PC-9 (cell line): ENCODE results near the gene IL5RA. TPM values are rescaled to one million over a fixed set of nuclear protein-coding genes. Genes with fewer than 3 reads are reported as not detected.

Source experiments
- BruUV-seq: library from RNA; stranded (reverse); fragments of 400-500 nt; replicated peaks from 2 replicates; lab custom pipeline; 2021; lab: Mats Ljungman, UMichigan
- CTCF ChIA-PET: fragments of 300-600 bp; sonication (Branson Sonifier 250); formaldehyde crosslinking; loops from one replicate; lab custom pipeline; 2022; ENCODE audit warnings: antibody characterized with exemption; lab: Charles Lee
- POLR2A ChIA-PET: fragments of 300-600 bp; sonication (Branson Sonifier 250); formaldehyde crosslinking; loops from one replicate; lab custom pipeline; 2022; ENCODE audit warnings: antibody characterized with exemption; ENCODE audit not compliant: unreplicated experiment; lab: Charles Lee
- DNase-seq, 2 experiments: peaks; one replicate each; pipeline versions ENCODE4 v3.0.0 to v3.0.0-alpha.2; 2015 to 2022; ENCODE audit warnings: mixed read lengths in 1 of 2
- H2AFZ ChIP-seq: fragments of 200-600 bp; sonication (generic); 2 replicates; pipeline ENCODE4 v1.8.1; 2017; ENCODE audit warnings: antibody characterized with exemption
- H3F3A ChIP-seq: fragments of 200-600 bp; sonication (generic); 2 replicates; pipeline ENCODE4 v1.8.1; 2017; ENCODE audit warnings: antibody characterized with exemption, mild to moderate bottlenecking, low read depth; ENCODE audit not compliant: insufficient read depth
- H3K27ac ChIP-seq: fragments of 200-600 bp; sonication (generic); 2 replicates; pipeline ENCODE4 v1.6.1; 2016; ENCODE audit warnings: mixed run types
- H3K27me3 ChIP-seq: fragments of 200-600 bp; sonication (generic); 2 replicates; pipeline ENCODE4 v1.6.1; 2016; ENCODE audit warnings: low read depth, mixed run types; ENCODE audit not compliant: insufficient read depth
- H3K36me3 ChIP-seq: fragments of 200-600 bp; sonication (generic); 2 replicates; pipeline ENCODE4 v1.6.1; 2016; ENCODE audit warnings: low read depth, mixed run types
- H3K4me1 ChIP-seq: fragments of 200-600 bp; sonication (generic); replicated peaks from 2 replicates; pipeline ENCODE4 v1.6.1; 2016; ENCODE audit warnings: mixed run types; ENCODE audit not compliant: insufficient read depth
- H3K4me2 ChIP-seq: fragments of 200-600 bp; sonication (generic); 2 replicates; pipeline ENCODE4 v1.6.1; 2017; ENCODE audit warnings: mixed run types
- H3K4me3 ChIP-seq: fragments of 200-600 bp; sonication (generic); 2 replicates; pipeline ENCODE4 v1.6.1; 2016; ENCODE audit warnings: mixed run types
- H3K79me2 ChIP-seq: fragments of 200-600 bp; sonication (generic); 2 replicates; pipeline ENCODE4 v1.6.1; 2017; ENCODE audit warnings: low read depth, mixed run types
- H3K9me2 ChIP-seq: fragments of 200-600 bp; sonication (generic); 2 replicates; pipeline ENCODE4 v1.8.1; 2017; ENCODE audit warnings: mild to moderate bottlenecking; ENCODE audit not compliant: insufficient read depth
- H3K9me3 ChIP-seq: fragments of 200-600 bp; sonication (generic); 2 replicates; pipeline ENCODE4 v1.8.1; 2016; ENCODE audit warnings: low read depth; ENCODE audit not compliant: insufficient read depth
- H4K20me1 ChIP-seq: fragments of 200-600 bp; sonication (generic); 2 replicates; pipeline ENCODE4 v1.8.1; 2017; ENCODE audit not compliant: insufficient read depth
- CTCF ChIP-seq: fragments of 200-600 bp; sonication (generic); conservative IDR thresholded peaks from 2 replicates; pipeline ENCODE4 v1.6.1; 2017; ENCODE audit warnings: mixed run types, antibody characterized with exemption, mild to moderate bottlenecking, moderate library complexity
- EZH2 ChIP-seq: fragments of 200-600 bp; sonication (generic); IDR thresholded peaks from 2 replicates; pipeline ENCODE4 v1.8.0; 2017; ENCODE audit warnings: antibody characterized with exemption, low read depth
- intact Hi-C: fragments of 100-400 bp; cut with micrococcal nuclease; formaldehyde crosslinking; loops from one replicate; pipeline ENCODE4 v1.10.0; 2022; ENCODE audit not compliant: unreplicated experiment
- total RNA-seq: library from RNA; stranded (reverse); gene quantifications from 2 replicates; pipeline ENCODE4 v1.2.3, GENCODE V29; 2021

IL5RA gene
- total RNA-seq, 1 experiment from 2014 or later, result not detected

DNA sequence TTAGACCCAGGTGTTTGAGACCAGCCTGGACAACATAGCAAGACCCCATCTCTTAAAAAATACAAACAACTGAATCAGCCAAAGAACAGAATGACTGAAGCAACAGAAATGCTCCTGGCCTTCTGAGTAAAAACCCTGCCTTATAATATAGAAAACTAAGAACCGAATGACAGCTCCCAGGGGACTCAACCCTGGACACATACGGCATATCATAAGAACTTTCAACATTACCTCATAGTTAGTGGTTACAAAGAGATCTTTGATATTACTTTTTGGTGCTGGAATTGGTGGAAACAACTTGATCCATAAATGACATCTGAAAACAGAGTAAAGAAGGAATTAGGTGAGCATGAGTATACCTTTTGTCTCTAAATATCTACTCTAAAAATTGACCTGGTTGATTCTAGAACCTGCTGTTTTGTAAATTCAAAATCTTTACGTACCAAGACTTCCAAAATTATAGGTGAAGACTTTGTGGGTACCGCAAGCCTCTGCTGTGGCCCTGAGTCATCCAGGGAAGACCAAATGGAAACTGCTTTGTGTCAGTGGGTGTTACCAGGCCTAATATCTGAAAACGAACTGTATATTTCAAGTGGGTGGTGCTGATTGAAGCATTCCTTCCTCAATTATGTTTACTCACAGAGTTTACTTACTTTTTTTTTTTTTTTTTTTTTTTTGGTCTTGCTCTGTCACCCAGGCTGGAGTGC is 35.5 kb downstream of the IL5RA start:
- DNase-seq, result no peak
- POLR2A ChIA-PET, result no interaction called here
- Histone ChIP-seq H3K9me2 (no peaks in the 10 kb centered on the region), H4K20me1 (no peaks in the 10 kb centered on the region), H2AFZ (no peak overlapping the region), H3K27ac (no peak overlapping the region), H3K4me1 (no peaks in the 10 kb centered on the region), H3K4me3 (no peak overlapping the region), H3K79me2 (no peaks in the 10 kb centered on the region), H3F3A (no peaks in the 10 kb centered on the region), H3K4me2 (no peak overlapping the region), H3K9me3 (no peaks in the 10 kb centered on the region), H3K36me3 (no peaks in the 10 kb centered on the region), H3K27me3 (peaks cover 7% of the 10 kb centered on the region; the same call in 1 of the 2 replicates)
- CTCF ChIA-PET, result no interaction called here
- BruUV-seq, result no TSS peak
- TF ChIP-seq CTCF, result no peak
- TF ChIP-seq EZH2, result no peak
- intact Hi-C loops, result no loop called here

GRCh38 chr3:3071136-3071535 is 39.0 kb downstream of the IL5RA start:
- no peaks in the 10 kb centered on the region for H4K20me1 ChIP-seq
- TF ChIP-seq CTCF (no peak), EZH2 (no peak)
- no peaks in the 10 kb centered on the region for H3K9me3 ChIP-seq
- ChIA-PET CTCF (no interaction called here), POLR2A (no interaction called here)
- no peaks in the 10 kb centered on the region for H3F3A ChIP-seq
- no peaks in the 10 kb centered on the region for H3K36me3 ChIP-seq
- no TSS peak for BruUV-seq
- H3K4me1 ChIP-seq, result no peaks in the 10 kb centered on the region
- no peaks in the 10 kb centered on the region for H3K9me2 ChIP-seq
- H3K4me3 ChIP-seq, result no peak overlapping the region
- intact Hi-C loops, result no loop called here
- H3K27me3 ChIP-seq, result peaks cover 2% of the 10 kb centered on the region; the same call in 1 of the 2 replicates
- H2AFZ ChIP-seq, result no peak overlapping the region
- H3K27ac ChIP-seq, result no peak overlapping the region
- no peak overlapping the region for H3K4me2 ChIP-seq
- no peak for DNase-seq
- H3K79me2 ChIP-seq, result no peaks in the 10 kb centered on the region

DNA sequence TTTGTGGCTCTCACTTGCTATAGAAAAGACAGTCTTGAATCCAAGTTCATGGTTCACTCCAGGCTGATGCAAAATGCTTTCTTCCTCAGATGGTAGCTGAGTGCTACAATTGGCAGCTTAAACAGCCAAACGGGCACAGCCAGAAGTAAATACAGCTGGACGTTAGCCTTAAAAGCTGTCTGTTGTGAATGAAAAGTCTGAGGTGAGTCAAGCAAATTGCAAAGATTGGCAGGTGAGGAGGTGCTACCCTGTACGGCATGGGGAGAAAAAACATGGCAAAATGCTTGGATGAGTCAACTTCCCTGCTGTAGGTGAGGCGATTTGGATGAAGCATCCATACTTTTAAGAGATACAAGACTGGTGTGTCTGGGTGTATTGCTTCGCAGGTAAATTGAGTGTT is 40.5 kb downstream of the IL5RA start:
- no peaks in the 10 kb centered on the region for H3K36me3 ChIP-seq
- no peaks in the 10 kb centered on the region for H3K79me2 ChIP-seq
- H2AFZ ChIP-seq, result no peak overlapping the region
- CTCF ChIA-PET, result no interaction called here
- H3K9me3 ChIP-seq, result no peaks in the 10 kb centered on the region
- no peak overlapping the region for H3K27ac ChIP-seq
- peaks cover 7% of the 10 kb centered on the region; the same call in 1 of the 2 replicates for H3K27me3 ChIP-seq
- BruUV-seq, result no TSS peak
- H3K9me2 ChIP-seq, result no peaks in the 10 kb centered on the region
- intact Hi-C loops, result no loop called here
- no peak overlapping the region for H3K4me3 ChIP-seq
- POLR2A ChIA-PET, result no interaction called here
- H3K4me1 ChIP-seq, result no peaks in the 10 kb centered on the region
- H3K4me2 ChIP-seq, result no peak overlapping the region
- no peak for TF ChIP-seq EZH2
- no peak for TF ChIP-seq CTCF
- no peaks in the 10 kb centered on the region for H3F3A ChIP-seq
- DNase-seq, result no peak
- no peaks in the 10 kb centered on the region for H4K20me1 ChIP-seq
